ENCODE measurements around the gene FAIM. TPM values are rescaled to one million over a fixed set of nuclear protein-coding genes. Genes with fewer than 3 reads are reported as not detected.

Gene FAIM
- total and polyA plus RNA-seq, 4 donors, result 3.3 to 8.5 (median 5.1) TPM

- H3K9ac ChIP-seq (ENCODE audit: low read depth in 1 of 2, low read length in 2 of 2), result no peak overlapping the region
- TF ChIP-seq GABPA (IDR thresholded peaks at IDR 0.05 in 1 of 2, conservative IDR thresholded peaks at IDR 0.05 in 1 of 2) (no peak), CTCF (IDR thresholded peaks at IDR 0.05; ENCODE audit: low read depth, low read length, missing input control) (no peak), HNF4G (IDR thresholded peaks at IDR 0.05) (no peak), ATF3 (IDR thresholded peaks at IDR 0.05) (no peak), TAF1 (conservative IDR thresholded peaks at IDR 0.05) (no peak), MAX (IDR thresholded peaks at IDR 0.05) (no peak), NR2F2 (IDR thresholded peaks at IDR 0.05) (no peak), SP1 (IDR thresholded peaks at IDR 0.05) (no peak), FOXA1 (IDR thresholded peaks at IDR 0.05) (no peak), FOXA2 (IDR thresholded peaks at IDR 0.05) (no peak), HNF4A (conservative IDR thresholded peaks at IDR 0.05) (no peak), YY1 (IDR thresholded peaks at IDR 0.05) (no peak), RAD21 (IDR thresholded peaks at IDR 0.05) (no peak), EGR1 (IDR thresholded peaks at IDR 0.05; ENCODE audit: low read depth in 2 of 2) (no peak), ZBTB33 (IDR thresholded peaks at IDR 0.05) (no peak)
- no peaks in the 10 kb centered on the region for H3K4me1 ChIP-seq (ENCODE audit: control insufficient read depth in 4 of 4, insufficient read depth in 4 of 4, low read length in 3 of 4)
- peaks cover 0 to 12% (median 6%) of the 10 kb centered on the region in 4 donors for H3K36me3 ChIP-seq (ENCODE audit: control insufficient read depth in 4 of 4, insufficient read depth in 3 of 4, low read depth in 1 of 4, low read length in 3 of 4)
- no peaks in the 10 kb centered on the region for H3K27me3 ChIP-seq (ENCODE audit: control insufficient read depth in 4 of 4, insufficient read depth in 4 of 4, low read length in 3 of 4)
- H3K27ac ChIP-seq (ENCODE audit: low read depth in 1 of 2, low read length in 2 of 2), result no peak overlapping the region
- no peak for DNase-seq (ENCODE audit: low spot score)
- no peak overlapping the region for H3K4me3 ChIP-seq (ENCODE audit: low read depth in 1 of 3, low read length in 3 of 3)
- WGBS, result 100% methylated on average over 1 of the region's 1 CpG
- peaks cover 0 to 8% (median under 1%) of the 10 kb centered on the region in 4 donors for H3K9me3 ChIP-seq (ENCODE audit: control insufficient read depth in 4 of 4, low read length in 3 of 4)
Measured at GRCh38 chr3:138675393-138675792, 66.8 kb downstream of the FAIM start.

- peaks cover 0 to 8% (median under 1%) of the 10 kb centered on the region in 4 donors for H3K9me3 ChIP-seq (ENCODE audit: control insufficient read depth in 4 of 4, low read length in 3 of 4)
- no peak overlapping the region for H3K27ac ChIP-seq (ENCODE audit: low read depth in 1 of 2, low read length in 2 of 2)
- no peak overlapping the region for H3K9ac ChIP-seq (ENCODE audit: low read depth in 1 of 2, low read length in 2 of 2)
- DNase-seq (ENCODE audit: low spot score), result no peak
- no peaks in the 10 kb centered on the region for H3K27me3 ChIP-seq (ENCODE audit: control insufficient read depth in 4 of 4, insufficient read depth in 4 of 4, low read length in 3 of 4)
- H3K4me1 ChIP-seq (ENCODE audit: control insufficient read depth in 4 of 4, insufficient read depth in 4 of 4, low read length in 3 of 4), result no peaks in the 10 kb centered on the region
- WGBS, result 99% methylated on average over 1 of the region's 1 CpG
- H3K4me3 ChIP-seq (ENCODE audit: low read depth in 1 of 3, low read length in 3 of 3), result no peak overlapping the region
- peaks cover 0 to 12% (median 8%) of the 10 kb centered on the region in 4 donors for H3K36me3 ChIP-seq (ENCODE audit: control insufficient read depth in 4 of 4, insufficient read depth in 3 of 4, low read depth in 1 of 4, low read length in 3 of 4)
- no peak for TF ChIP-seq MAX (IDR thresholded peaks at IDR 0.05)
- TF ChIP-seq RXRA (IDR thresholded peaks at IDR 0.05), result no peak
- TF ChIP-seq ZBTB33 (IDR thresholded peaks at IDR 0.05), result no peak
- no peak for TF ChIP-seq HNF4G (IDR thresholded peaks at IDR 0.05)
- TF ChIP-seq ATF3 (IDR thresholded peaks at IDR 0.05), result no peak
- no peak for TF ChIP-seq JUND (IDR thresholded peaks at IDR 0.05)
- TF ChIP-seq HNF4A (conservative IDR thresholded peaks at IDR 0.05), result no peak
- no peak for TF ChIP-seq RAD21 (IDR thresholded peaks at IDR 0.05)
- no peak for TF ChIP-seq SP1 (IDR thresholded peaks at IDR 0.05)
Measured at GRCh38 chr3:138678086-138678485, 69.5 kb downstream of the FAIM start.
